ENCODE data around the gene ATN1. TPM values are rescaled to one million over a fixed set of nuclear protein-coding genes. Genes with fewer than 3 reads are reported as not detected.

ATN1 gene
- total and polyA plus RNA-seq, 2 of the 8 experiments (the other 6 are each of a cell fraction or from before 2014, with no cell fraction given), result 20.6 to 73.4 TPM

- TF ChIP-seq BRCA1 (IDR thresholded peaks at IDR 0.05; ENCODE audit: low read depth, low read length) (no peak), RAD21 (IDR thresholded peaks at IDR 0.05 in 1 of 2, conservative IDR thresholded peaks at IDR 0.05 in 1 of 2; ENCODE audit: low read depth in 2 of 2, low read length in 2 of 2) (peak; percentile 83 to 89), GABPA (IDR thresholded peaks at IDR 0.05; ENCODE audit: borderline replicate concordance, insufficient read depth, low read length) (peak; percentile 71; the same call in 1 of the 2 replicates), SP1 (IDR thresholded peaks at IDR 0.05; ENCODE audit: low read depth, low read length) (0 out of 2 replicates have a peak, but pooled peaks have one; percentile 30), SAP30 (IDR thresholded peaks at IDR 0.05; ENCODE audit: insufficient read depth, insufficient replicate concordance, low read length) (peak; percentile 13)
Observed at GRCh38 chr12:6944381-6945186, 16.8 kb downstream of the ATN1 start (continued).

All from H1 (cell line).